H1 (cell line): ENCODE measurements around the gene OLFML2B. TPM values are rescaled to one million over a fixed set of nuclear protein-coding genes. Genes with fewer than 3 reads are reported as not detected.
A peak's percentile ranks its signal among the peaks of the same experiment; 100 is the strongest.

Source experiments
- CTCF ChIA-PET: fragments of 300-600 bp; sonication (Branson Sonifier 250); formaldehyde crosslinking; loops from one replicate; lab custom pipeline; 2021; ENCODE audit not compliant: partially characterized antibody; lab: Charles Lee
- POLR2A ChIA-PET: fragments of 300-600 bp; sonication (Branson Sonifier 250); formaldehyde crosslinking; loops from one replicate; lab custom pipeline; 2021; ENCODE audit warnings: inconsistent platforms; ENCODE audit not compliant: partially characterized antibody; lab: Charles Lee
- DNase-seq, 2 experiments: peaks; one replicate each; pipeline versions ENCODE4 v3.0.0 to v3.0.0-alpha.2; 2010 to 2022; ENCODE audit warnings: low spot score in 2 of 2, low read depth in 1 of 2, mixed read lengths in 1 of 2
- FAIRE-seq: peaks from 2 replicates; lab custom pipeline; 2011; peaks lifted over from hg19 to GRCh38; lab: Jason Lieb, UNC
- H2AFZ ChIP-seq: 2 replicates; pipeline ENCODE4 v1.8.1; 2012; ENCODE audit warnings: low read length, inconsistent platforms
- H2AK5ac ChIP-seq: 2 replicates; pipeline ENCODE4 v1.6.1; 2013; ENCODE audit warnings: low read depth, low read length
- H2BK120ac ChIP-seq: replicated peaks from 2 replicates; pipeline ENCODE3; 2013; ENCODE audit warnings: low read depth, low read length, inconsistent platforms
- H2BK12ac ChIP-seq: 2 replicates; pipeline ENCODE4 v1.6.1; 2013; ENCODE audit warnings: low read depth, low read length
- H2BK15ac ChIP-seq: 2 replicates; pipeline ENCODE4 v1.6.1; 2013; ENCODE audit warnings: low read length
- H2BK20ac ChIP-seq: 2 replicates; pipeline ENCODE4 v1.6.1; 2013; ENCODE audit warnings: low read length
- H2BK5ac ChIP-seq: 2 replicates; pipeline ENCODE4 v1.6.1; 2013; ENCODE audit warnings: low read depth, low read length
- H3K14ac ChIP-seq: 2 replicates; pipeline ENCODE4 v1.6.1; 2013; ENCODE audit warnings: inconsistent platforms; ENCODE audit not compliant: insufficient read length
- H3K18ac ChIP-seq: 2 replicates; pipeline ENCODE4 v1.6.1; 2013; ENCODE audit warnings: low read length; ENCODE audit errors: extremely low read depth
- H3K23ac ChIP-seq: 2 replicates; pipeline ENCODE4 v1.6.1; 2013; ENCODE audit warnings: inconsistent platforms; ENCODE audit not compliant: insufficient read length
- H3K23me2 ChIP-seq: 2 replicates; pipeline ENCODE4 v1.6.1; 2013; ENCODE audit warnings: low read depth, low read length
- H3K27ac ChIP-seq: 2 replicates; pipeline ENCODE4 v1.6.1; 2011; ENCODE audit warnings: low read depth, low read length, inconsistent platforms
- H3K27me3 ChIP-seq, 4 experiments: replicated peaks in 1 of 4; 1 replicate in 1 of 4; 2 replicates in 3 of 4; pipeline versions ENCODE4 v1.6.1 to v1.8.1; 2011 to 2013; ENCODE audit warnings: low read length in 3 of 4, mild to moderate bottlenecking in 3 of 4, inconsistent platforms in 2 of 4, mixed read lengths in 2 of 4, moderate library complexity in 1 of 4; ENCODE audit not compliant: control insufficient read depth in 3 of 4, insufficient read depth in 3 of 4; ENCODE audit errors: extremely low read depth in 1 of 4
- H3K36me3 ChIP-seq, 4 experiments: 2 replicates each; pipeline versions ENCODE4 v1.6.1 to v1.8.1; 2011 to 2013; ENCODE audit warnings: mild to moderate bottlenecking in 4 of 4, low read length in 3 of 4, moderate library complexity in 2 of 4, control low read depth in 1 of 4, inconsistent platforms in 1 of 4; ENCODE audit not compliant: insufficient read depth in 4 of 4, control insufficient read depth in 2 of 4
- H3K4ac ChIP-seq: replicated peaks from 2 replicates; pipeline ENCODE3; 2013; ENCODE audit warnings: low read length, low read depth, mixed read lengths, inconsistent platforms; ENCODE audit not compliant: insufficient read length
- H3K4me1 ChIP-seq, 4 experiments: replicated peaks in 1 of 4; 1 replicate in 1 of 4; 2 replicates in 3 of 4; pipeline versions ENCODE4 v1.6.1 to v1.8.1; 2011 to 2013; ENCODE audit warnings: low read length in 3 of 4, inconsistent platforms in 2 of 4, mixed read lengths in 1 of 4; ENCODE audit not compliant: insufficient read depth in 4 of 4, control insufficient read depth in 3 of 4
- H3K4me2 ChIP-seq, 2 experiments: 2 replicates each; pipeline versions ENCODE4 v1.6.1 to v1.8.1; 2011 to 2013; ENCODE audit warnings: low read depth in 2 of 2, low read length in 2 of 2, control low read depth in 1 of 2, inconsistent platforms in 1 of 2, mild to moderate bottlenecking in 1 of 2; ENCODE audit not compliant: insufficient read depth in 1 of 2
- H3K4me3 ChIP-seq, 4 experiments: fragments of 200-600, 300-600 bp in 1 of 4; sonication (generic), shearing (Covaris generic), sonication (Bioruptor Twin) in 1 of 4; 2 replicates each; pipeline versions ENCODE4 v1.5.1 to v1.8.1; 2011 to 2016; ENCODE audit warnings: low read length in 4 of 4, low read depth in 3 of 4, control low read depth in 2 of 4, inconsistent platforms in 2 of 4, mild to moderate bottlenecking in 2 of 4, mixed read lengths in 1 of 4, moderate library complexity in 1 of 4; ENCODE audit not compliant: insufficient read depth in 2 of 4; ENCODE audit errors: extremely low read depth in 1 of 4
- H3K56ac ChIP-seq: replicated peaks from 2 replicates; pipeline ENCODE3; 2013; ENCODE audit warnings: low read depth, mild to moderate bottlenecking, mixed read lengths, low read length, inconsistent platforms; ENCODE audit not compliant: insufficient read length
- H3K79me1 ChIP-seq: 2 replicates; pipeline ENCODE4 v1.6.1; 2013; ENCODE audit warnings: low read depth, low read length, control low read depth
- H3K79me2 ChIP-seq, 2 experiments: 2 replicates each; pipeline versions ENCODE4 v1.6.1 to v1.8.1; 2012 to 2013; ENCODE audit warnings: low read length in 2 of 2, mild to moderate bottlenecking in 2 of 2, inconsistent platforms in 1 of 2; ENCODE audit not compliant: insufficient read depth in 2 of 2, control insufficient read depth in 1 of 2
- H3K9ac ChIP-seq, 4 experiments: replicated peaks in 1 of 4; 1 replicate in 1 of 4; 2 replicates in 3 of 4; pipeline versions ENCODE4 v1.6.1 to v1.8.1; 2011 to 2013; ENCODE audit warnings: low read depth in 3 of 4, low read length in 3 of 4, control low read depth in 2 of 4, mild to moderate bottlenecking in 2 of 4, moderate library complexity in 2 of 4, inconsistent platforms in 1 of 4; ENCODE audit errors: extremely low read depth in 1 of 4
- H3K9me3 ChIP-seq, 2 experiments: 2 replicates each; pipeline versions ENCODE4 v1.6.1 to v1.8.1; 2012 to 2013; ENCODE audit warnings: mild to moderate bottlenecking in 2 of 2, moderate library complexity in 2 of 2, control low read depth in 1 of 2, inconsistent platforms in 1 of 2, low read depth in 1 of 2, low read length in 1 of 2, mixed read lengths in 1 of 2; ENCODE audit not compliant: insufficient read depth in 2 of 2
- H4K20me1 ChIP-seq, 2 experiments: replicated peaks in 1 of 2; 2 replicates each; pipeline versions ENCODE3 to v1.8.1; 2011 to 2013; ENCODE audit warnings: inconsistent platforms in 2 of 2, low read length in 2 of 2, mild to moderate bottlenecking in 1 of 2; ENCODE audit not compliant: insufficient read depth in 2 of 2, control insufficient read depth in 1 of 2
- H4K5ac ChIP-seq: 2 replicates; pipeline ENCODE4 v1.6.1; 2013; ENCODE audit warnings: low read length, low read depth, mixed read lengths, inconsistent platforms; ENCODE audit not compliant: insufficient read length
- H4K8ac ChIP-seq: 2 replicates; pipeline ENCODE4 v1.8.0; 2013; ENCODE audit warnings: mild to moderate bottlenecking, moderate library complexity, low read length, inconsistent platforms; ENCODE audit not compliant: insufficient read depth; ENCODE audit errors: extremely low read depth
- H4K91ac ChIP-seq: replicated peaks from 2 replicates; pipeline ENCODE3; 2013; ENCODE audit warnings: low read length, mixed read lengths, inconsistent platforms; ENCODE audit not compliant: insufficient read length
- ASH2L ChIP-seq: fragments of 200-600, 300-600 bp; sonication (generic); IDR thresholded peaks from one replicate; pipeline ENCODE4 v1.7.1; 2017; ENCODE audit warnings: low read length
- CTBP2 ChIP-seq: IDR thresholded peaks from 2 replicates; pipeline ENCODE4 v1.7.0; 2011; ENCODE audit warnings: borderline replicate concordance, mild to moderate bottlenecking, moderate library complexity, mixed read lengths, low read length; ENCODE audit not compliant: insufficient read depth, insufficient read length
- HDAC6 ChIP-seq: IDR thresholded peaks from one replicate; pipeline ENCODE4 v1.7.1; 2012; ENCODE audit warnings: low read depth, mild to moderate bottlenecking, inconsistent platforms, low read length, moderate library complexity
- RBBP5 ChIP-seq: IDR thresholded peaks from 2 replicates; pipeline ENCODE4 v1.7.1; 2012; ENCODE audit warnings: low read depth, mild to moderate bottlenecking, inconsistent platforms, low read length, moderate library complexity, borderline replicate concordance
- SP1 ChIP-seq: IDR thresholded peaks from 2 replicates; pipeline ENCODE4 v1.6.1; 2011; ENCODE audit warnings: low read depth, low read length
- TBP ChIP-seq: IDR thresholded peaks from 2 replicates; pipeline ENCODE4 v1.6.1; 2011; ENCODE audit warnings: low read depth, low read length, improper control_type of control experiment
- TCF12 ChIP-seq: IDR thresholded peaks from 2 replicates; pipeline ENCODE4 v1.6.1; 2011; ENCODE audit warnings: low read depth, mild to moderate bottlenecking, low read length
- WGBS, 2 experiments: shearing (Covaris generic) in 1 of 2; methylation state at CpG; one replicate each; pipeline versions ENCODE4 v1.1.6 to v1.1.7; 2013 to 2015; ENCODE audit warnings: low lambda C conversion rate in 2 of 2, mixed read lengths in 2 of 2, inconsistent platforms in 1 of 2, low coverage in 1 of 2, missing lambda C conversion rate in 1 of 2; ENCODE audit not compliant: insufficient replicate concordance in 2 of 2, insufficient coverage in 1 of 2, insufficient read length in 1 of 2; ENCODE audit errors: extremely low coverage in 1 of 2, missing lambda C conversion rate in 1 of 2; 5-methylcytosine and 5-hydroxymethylcytosine counted together
- polyA plus RNA-seq, 7 experiments: library from polyadenylated mRNA; depleted of rRNA in 3 of 7; stranded (reverse) in 5 of 7; unstranded in 2 of 7; fragments of >200 nt in 5 of 7; fragments of 200-250 nt in 2 of 7; gene quantifications; 1 replicate in 5 of 7; 2 replicates in 1 of 7; 4 replicates in 1 of 7; pipeline versions ENCODE4 v1.2.1 to v1.2.3, GENCODE V29; 2011 to 2013; ENCODE audit warnings: missing spikeins in 2 of 7, mixed read lengths in 2 of 7
- total RNA-seq: library from RNA; stranded (reverse); fragmentation: NEBNext Ultra II Directional; extraction: Animal tissue kit (Norgen Biotek cat#: 25700); gene quantifications from 2 replicates; pipeline ENCODE4 v1.2.1, GENCODE V29; 2021

Gene OLFML2B
- total and polyA plus RNA-seq, 2 of the 8 experiments (the other 6 are each of a cell fraction or from before 2014, with no cell fraction given): 6.5 to 10.4 TPM

DNA sequence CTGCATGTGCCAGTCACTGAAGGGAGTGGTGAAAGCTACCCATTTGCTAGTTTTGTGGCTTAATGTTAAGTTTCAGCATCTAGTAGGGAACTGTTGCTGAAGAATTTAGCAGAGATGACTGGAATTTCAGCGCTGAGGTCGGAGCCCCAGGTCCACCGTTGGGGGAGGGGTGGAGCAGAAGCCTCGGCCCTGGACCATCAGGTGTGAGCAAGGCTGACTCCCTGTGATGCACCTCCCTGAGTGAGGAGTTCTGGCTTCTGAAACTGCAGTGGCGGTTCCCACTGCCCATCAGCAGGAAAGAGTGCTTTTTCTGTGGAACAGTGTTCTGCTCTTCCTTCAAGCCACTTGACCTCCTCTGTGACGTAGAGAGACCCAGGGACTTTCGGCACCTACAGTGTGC lies 47.2 kb upstream of the OLFML2B start:
- Histone ChIP-seq H2BK20ac (peak overlapping the region; percentile 62; the same call in 1 of the 2 replicates), H3K4me1 (peaks cover 6 to 33% (median 15%) of the 10 kb centered on the region in 4 experiments; a peak in 6 of 7 replicates), H2AK5ac (peak overlapping the region; percentile 78; the same call in 1 of the 2 replicates), H2AFZ (no peak overlapping the region), H4K8ac (no peak overlapping the region), H4K91ac (peak overlapping the region; percentile 60), H2BK120ac (peak overlapping the region; percentile 3), H4K5ac (no peak overlapping the region), H3K14ac (no peak overlapping the region), H3K23me2 (peaks cover 12% of the 10 kb centered on the region), H3K27me3 (no peaks in the 10 kb centered on the region), H3K4me3 (peak overlapping the region; percentile 72 to 79 (median 76)), H3K36me3 (peaks cover 0 to 12% (median 0%) of the 10 kb centered on the region in 4 experiments; a peak in 2 of 8 replicates), H3K9me3 (peaks cover 5% of the 10 kb centered on the region in 2 experiments; a peak in 1 of 4 replicates), H2BK12ac (peak overlapping the region; percentile 85), H3K79me2 (peaks cover 0 to 50% of the 10 kb centered on the region in 2 experiments; a peak in 3 of 4 replicates), H3K27ac (no peak overlapping the region), H3K79me1 (no peaks in the 10 kb centered on the region; the same call in 1 of the 2 replicates), H3K4ac (peak overlapping the region; percentile 17), H2BK15ac (peak overlapping the region; percentile 22; the same call in 1 of the 2 replicates), H3K9ac (peak overlapping the region in 3 of 4 experiments; percentile 33 to 75 (median 34); a peak in 2 of 7 replicates), H3K23ac (no peak overlapping the region), H2BK5ac (peak overlapping the region; percentile 57; the same call in 1 of the 2 replicates), H3K56ac (no peak overlapping the region), H3K4me2 (peak overlapping the region; percentile 97 to 98), H4K20me1 (peaks cover 0 to 2% of the 10 kb centered on the region in 2 experiments), H3K18ac (peak overlapping the region; percentile 92)
- FAIRE-seq: no peak
- CTCF ChIA-PET: interaction anchor here (0.5 to 1.5 kb wide), 5 partner anchors 21 to 286 kb away, joined by 3 to 5 read pairs (median 3); no protein-coding TSS in a partner anchor
- DNase-seq: peak in 1 of 2 experiments; percentile 63
- POLR2A ChIA-PET: interaction anchor here (0.6 to 3.1 kb wide), 21 partner anchors 9 to 343 kb away, joined by 3 to 24 read pairs (median 4); no protein-coding TSS in a partner anchor
- 10% methylated on average over 7 of the region's 7 CpGs; no CpG with 5 or more reads in 1 of the 2 experiments for WGBS, 2 experiments
- TF ChIP-seq RBBP5 (peak; percentile 23; the same call in 1 of the 2 replicates), SP1 (peak; percentile 52; the same call in 1 of the 2 replicates), CTBP2 (no peak), ASH2L (peak; percentile 58), HDAC6 (no peak), TCF12 (0 out of 2 replicates have a peak, but pooled peaks have one; percentile 45), TBP (no peak)
